ENCODE measurements around the gene ALMS1. TPM values are rescaled to one million over a fixed set of nuclear protein-coding genes. Genes with fewer than 3 reads are reported as not detected.
"Not testable (repeated sequence)": the region's sequence is repeated elsewhere in the genome, so short reads cannot be mapped to it uniquely, and the experiment has no call there.

The ALMS1 gene
- total RNA-seq, 1 experiment from 2014 or later, result 27.6 TPM

- Histone ChIP-seq H3K36me3 (ENCODE audit: low read depth, low read length) (peaks cover 18% of the 10 kb centered on the region; the same call in 1 of the 2 replicates), H3K27me3 (ENCODE audit: low read length) (no peaks in the 10 kb centered on the region), H4K20me1 (ENCODE audit: low read length) (no peaks in the 10 kb centered on the region), H3K27ac (ENCODE audit: low read length) (no peak overlapping the region), H3K79me2 (ENCODE audit: low read length) (no peaks in the 10 kb centered on the region), H3K4me3 (ENCODE audit: low read length) (no peak overlapping the region), H3F3A (ENCODE audit: low read length, unreplicated experiment) (no peaks in the 10 kb centered on the region), H3K9ac (ENCODE audit: low read length) (no peak overlapping the region), H3K4me2 (ENCODE audit: low read length) (no peak overlapping the region), H3K9me3 (ENCODE audit: low read length) (no peaks in the 10 kb centered on the region), H3K9me2 (replicated peaks; ENCODE audit: low read length) (no peaks in the 10 kb centered on the region), H3K4me1 (ENCODE audit: insufficient read depth, low read length) (no peaks in the 10 kb centered on the region), H2AFZ (ENCODE audit: low read length) (no peak overlapping the region)
- BruUV-seq (replicated peaks), result no TSS peak
- DNase-seq (peak; percentile 34), ATAC-seq (peak; percentile 31; the same call in 1 of the 2 replicates)
- intact Hi-C loops (cut with micrococcal nuclease), result no loop called here
- ChIA-PET POLR2A (ENCODE audit: unreplicated experiment) (no interaction called here), CTCF (no interaction called here)
- no peak for TF ChIP-seq EZH2 (IDR thresholded peaks at IDR 0.05; ENCODE audit: low read length, unreplicated experiment)
- TF ChIP-seq, protein P1, sequence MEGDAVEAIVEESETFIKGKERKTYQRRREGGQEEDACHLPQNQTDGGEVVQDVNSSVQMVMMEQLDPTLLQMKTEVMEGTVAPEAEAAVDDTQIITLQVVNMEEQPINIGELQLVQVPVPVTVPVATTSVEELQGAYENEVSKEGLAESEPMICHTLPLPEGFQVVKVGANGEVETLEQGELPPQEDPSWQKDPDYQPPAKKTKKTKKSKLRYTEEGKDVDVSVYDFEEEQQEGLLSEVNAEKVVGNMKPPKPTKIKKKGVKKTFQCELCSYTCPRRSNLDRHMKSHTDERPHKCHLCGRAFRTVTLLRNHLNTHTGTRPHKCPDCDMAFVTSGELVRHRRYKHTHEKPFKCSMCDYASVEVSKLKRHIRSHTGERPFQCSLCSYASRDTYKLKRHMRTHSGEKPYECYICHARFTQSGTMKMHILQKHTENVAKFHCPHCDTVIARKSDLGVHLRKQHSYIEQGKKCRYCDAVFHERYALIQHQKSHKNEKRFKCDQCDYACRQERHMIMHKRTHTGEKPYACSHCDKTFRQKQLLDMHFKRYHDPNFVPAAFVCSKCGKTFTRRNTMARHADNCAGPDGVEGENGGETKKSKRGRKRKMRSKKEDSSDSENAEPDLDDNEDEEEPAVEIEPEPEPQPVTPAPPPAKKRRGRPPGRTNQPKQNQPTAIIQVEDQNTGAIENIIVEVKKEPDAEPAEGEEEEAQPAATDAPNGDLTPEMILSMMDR (conservative IDR thresholded peaks at IDR 0.05; ENCODE audit: low read depth, low read length), result no peak
- TF ChIP-seq EZH2phosphoT487 (IDR thresholded peaks at IDR 0.05; ENCODE audit: borderline replicate concordance, low read length), result no peak
Measured at GRCh38 chr2:73494031-73494430, 108.4 kb downstream of the ALMS1 start.

- no peaks in the 10 kb centered on the region for H3K9me2 ChIP-seq (replicated peaks; ENCODE audit: low read length)
- H3K27ac ChIP-seq (ENCODE audit: low read length), result no peak overlapping the region
- no peaks in the 10 kb centered on the region for H3K79me2 ChIP-seq (ENCODE audit: low read length)
- intact Hi-C loops (cut with micrococcal nuclease), result no loop called here
- TF ChIP-seq EZH2phosphoT487 (IDR thresholded peaks at IDR 0.05; ENCODE audit: borderline replicate concordance, low read length) (no peak), EZH2 (IDR thresholded peaks at IDR 0.05; ENCODE audit: low read length, unreplicated experiment) (no peak)
- TF ChIP-seq, protein P1 (conservative IDR thresholded peaks at IDR 0.05; ENCODE audit: low read depth, low read length), result no peak
- no peak overlapping the region for H3K4me3 ChIP-seq (ENCODE audit: low read length)
- H3K36me3 ChIP-seq (ENCODE audit: low read depth, low read length), result no peaks in the 10 kb centered on the region
- no peak for ATAC-seq
- H3K4me1 ChIP-seq (ENCODE audit: insufficient read depth, low read length), result no peaks in the 10 kb centered on the region
- H3K4me2 ChIP-seq (ENCODE audit: low read length), result no peak overlapping the region
- H3F3A ChIP-seq (ENCODE audit: low read length, unreplicated experiment), result no peaks in the 10 kb centered on the region
- CTCF ChIA-PET, result no interaction called here
- H3K27me3 ChIP-seq (ENCODE audit: low read length), result no peaks in the 10 kb centered on the region
- H2AFZ ChIP-seq (ENCODE audit: low read length), result no peak overlapping the region
- H3K9ac ChIP-seq (ENCODE audit: low read length), result no peak overlapping the region
- POLR2A ChIA-PET (ENCODE audit: unreplicated experiment), result no interaction called here
- no peaks in the 10 kb centered on the region for H3K9me3 ChIP-seq (ENCODE audit: low read length)
- no peak for DNase-seq
- no peaks in the 10 kb centered on the region for H4K20me1 ChIP-seq (ENCODE audit: low read length)
- no TSS peak for BruUV-seq (replicated peaks)
Measured at GRCh38 chr2:73503992-73504570, 118.4 kb downstream of the ALMS1 start.

- H3K4me2 ChIP-seq (ENCODE audit: low read length); H4K20me1 ChIP-seq (ENCODE audit: low read length); H3F3A ChIP-seq (ENCODE audit: low read length, unreplicated experiment); H3K79me2 ChIP-seq (ENCODE audit: low read length); ATAC-seq; H3K27me3 ChIP-seq (ENCODE audit: low read length); H3K9ac ChIP-seq (ENCODE audit: low read length); CTCF ChIA-PET; BruUV-seq (replicated peaks); intact Hi-C loops (cut with micrococcal nuclease); DNase-seq; H3K4me1 ChIP-seq (ENCODE audit: insufficient read depth, low read length); H2AFZ ChIP-seq (ENCODE audit: low read length); H3K9me3 ChIP-seq (ENCODE audit: low read length); H3K27ac ChIP-seq (ENCODE audit: low read length); H3K9me2 ChIP-seq (replicated peaks; ENCODE audit: low read length); H3K4me3 ChIP-seq (ENCODE audit: low read length); POLR2A ChIA-PET (ENCODE audit: unreplicated experiment); H3K36me3 ChIP-seq (ENCODE audit: low read depth, low read length): not testable (repeated sequence)
Measured at GRCh38 chr2:73504850-73505249, 119.2 kb downstream of the ALMS1 start.

DNA sequence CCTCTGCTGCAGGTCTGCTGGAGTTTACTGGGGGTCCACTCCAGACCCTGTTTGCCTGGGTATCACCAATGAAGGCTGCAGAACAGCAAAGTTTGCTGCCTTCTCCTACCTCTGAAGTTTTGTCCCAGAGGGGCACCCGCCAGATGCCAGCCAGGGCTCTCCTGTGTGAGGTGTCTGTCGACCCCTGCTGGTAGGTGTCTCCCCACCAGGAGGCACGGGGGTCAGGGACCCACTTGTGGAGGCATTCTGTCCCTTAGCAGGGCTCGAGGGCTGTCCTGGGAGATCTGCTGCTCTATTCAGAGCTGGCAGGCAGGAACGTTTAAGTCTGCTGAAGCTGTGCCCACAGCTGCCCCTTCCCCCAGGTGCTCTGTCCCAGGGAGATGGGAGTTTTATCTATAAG is 124.8 kb downstream of the ALMS1 start:
- H3K27ac ChIP-seq (ENCODE audit: low read length); H3K4me1 ChIP-seq (ENCODE audit: insufficient read depth, low read length); ATAC-seq; H4K20me1 ChIP-seq (ENCODE audit: low read length); H2AFZ ChIP-seq (ENCODE audit: low read length); H3K36me3 ChIP-seq (ENCODE audit: low read depth, low read length); H3F3A ChIP-seq (ENCODE audit: low read length, unreplicated experiment); H3K9me3 ChIP-seq (ENCODE audit: low read length); H3K79me2 ChIP-seq (ENCODE audit: low read length); CTCF ChIA-PET; H3K27me3 ChIP-seq (ENCODE audit: low read length); H3K4me3 ChIP-seq (ENCODE audit: low read length); DNase-seq; intact Hi-C loops (cut with micrococcal nuclease); H3K4me2 ChIP-seq (ENCODE audit: low read length); POLR2A ChIA-PET (ENCODE audit: unreplicated experiment); H3K9ac ChIP-seq (ENCODE audit: low read length); H3K9me2 ChIP-seq (replicated peaks; ENCODE audit: low read length); BruUV-seq (replicated peaks): not testable (repeated sequence)

Measured in PC-3 (cell line).